H1 (cell line): Measurements from ENCODE around the gene TMEM127. TPM values are rescaled to one million over a fixed set of nuclear protein-coding genes. Genes with fewer than 3 reads are reported as not detected.
A peak's percentile ranks its signal among the peaks of the same experiment; 100 is the strongest.

Experiments
- CTCF ChIA-PET: fragments of 300-600 bp; sonication (Branson Sonifier 250); formaldehyde crosslinking; loops from one replicate; lab custom pipeline; 2021; ENCODE audit not compliant: partially characterized antibody; lab: Charles Lee
- POLR2A ChIA-PET: fragments of 300-600 bp; sonication (Branson Sonifier 250); formaldehyde crosslinking; loops from one replicate; lab custom pipeline; 2021; ENCODE audit warnings: inconsistent platforms; ENCODE audit not compliant: partially characterized antibody; lab: Charles Lee
- DNase-seq, 2 experiments: peaks; one replicate each; pipeline versions ENCODE4 v3.0.0 to v3.0.0-alpha.2; 2010 to 2022; ENCODE audit warnings: low spot score in 2 of 2, low read depth in 1 of 2, mixed read lengths in 1 of 2
- FAIRE-seq: peaks from 2 replicates; lab custom pipeline; 2011; peaks lifted over from hg19 to GRCh38; lab: Jason Lieb, UNC
- H2AFZ ChIP-seq: 2 replicates; pipeline ENCODE4 v1.8.1; 2012; ENCODE audit warnings: low read length, inconsistent platforms
- H2AK5ac ChIP-seq: 2 replicates; pipeline ENCODE4 v1.6.1; 2013; ENCODE audit warnings: low read depth, low read length
- H2BK120ac ChIP-seq: replicated peaks from 2 replicates; pipeline ENCODE3; 2013; ENCODE audit warnings: low read depth, low read length, inconsistent platforms
- H2BK12ac ChIP-seq: 2 replicates; pipeline ENCODE4 v1.6.1; 2013; ENCODE audit warnings: low read depth, low read length
- H2BK15ac ChIP-seq: 2 replicates; pipeline ENCODE4 v1.6.1; 2013; ENCODE audit warnings: low read length
- H2BK20ac ChIP-seq: 2 replicates; pipeline ENCODE4 v1.6.1; 2013; ENCODE audit warnings: low read length
- H2BK5ac ChIP-seq: 2 replicates; pipeline ENCODE4 v1.6.1; 2013; ENCODE audit warnings: low read depth, low read length
- H3K14ac ChIP-seq: 2 replicates; pipeline ENCODE4 v1.6.1; 2013; ENCODE audit warnings: inconsistent platforms; ENCODE audit not compliant: insufficient read length
- H3K18ac ChIP-seq: 2 replicates; pipeline ENCODE4 v1.6.1; 2013; ENCODE audit warnings: low read length; ENCODE audit errors: extremely low read depth
- H3K23ac ChIP-seq: 2 replicates; pipeline ENCODE4 v1.6.1; 2013; ENCODE audit warnings: inconsistent platforms; ENCODE audit not compliant: insufficient read length
- H3K23me2 ChIP-seq: 2 replicates; pipeline ENCODE4 v1.6.1; 2013; ENCODE audit warnings: low read depth, low read length
- H3K27ac ChIP-seq: 2 replicates; pipeline ENCODE4 v1.6.1; 2011; ENCODE audit warnings: low read depth, low read length, inconsistent platforms
- H3K27me3 ChIP-seq, 4 experiments: replicated peaks in 1 of 4; 1 replicate in 1 of 4; 2 replicates in 3 of 4; pipeline versions ENCODE4 v1.6.1 to v1.8.1; 2011 to 2013; ENCODE audit warnings: low read length in 3 of 4, mild to moderate bottlenecking in 3 of 4, inconsistent platforms in 2 of 4, mixed read lengths in 2 of 4, moderate library complexity in 1 of 4; ENCODE audit not compliant: control insufficient read depth in 3 of 4, insufficient read depth in 3 of 4; ENCODE audit errors: extremely low read depth in 1 of 4
- H3K36me3 ChIP-seq, 4 experiments: 2 replicates each; pipeline versions ENCODE4 v1.6.1 to v1.8.1; 2011 to 2013; ENCODE audit warnings: mild to moderate bottlenecking in 4 of 4, low read length in 3 of 4, moderate library complexity in 2 of 4, control low read depth in 1 of 4, inconsistent platforms in 1 of 4; ENCODE audit not compliant: insufficient read depth in 4 of 4, control insufficient read depth in 2 of 4
- H3K4ac ChIP-seq: replicated peaks from 2 replicates; pipeline ENCODE3; 2013; ENCODE audit warnings: low read length, low read depth, mixed read lengths, inconsistent platforms; ENCODE audit not compliant: insufficient read length
- H3K4me1 ChIP-seq, 4 experiments: replicated peaks in 1 of 4; 1 replicate in 1 of 4; 2 replicates in 3 of 4; pipeline versions ENCODE4 v1.6.1 to v1.8.1; 2011 to 2013; ENCODE audit warnings: low read length in 3 of 4, inconsistent platforms in 2 of 4, mixed read lengths in 1 of 4; ENCODE audit not compliant: insufficient read depth in 4 of 4, control insufficient read depth in 3 of 4
- H3K4me2 ChIP-seq, 2 experiments: 2 replicates each; pipeline versions ENCODE4 v1.6.1 to v1.8.1; 2011 to 2013; ENCODE audit warnings: low read depth in 2 of 2, low read length in 2 of 2, control low read depth in 1 of 2, inconsistent platforms in 1 of 2, mild to moderate bottlenecking in 1 of 2; ENCODE audit not compliant: insufficient read depth in 1 of 2
- H3K4me3 ChIP-seq, 4 experiments: fragments of 200-600, 300-600 bp in 1 of 4; sonication (generic), shearing (Covaris generic), sonication (Bioruptor Twin) in 1 of 4; 2 replicates each; pipeline versions ENCODE4 v1.5.1 to v1.8.1; 2011 to 2016; ENCODE audit warnings: low read length in 4 of 4, low read depth in 3 of 4, control low read depth in 2 of 4, inconsistent platforms in 2 of 4, mild to moderate bottlenecking in 2 of 4, mixed read lengths in 1 of 4, moderate library complexity in 1 of 4; ENCODE audit not compliant: insufficient read depth in 2 of 4; ENCODE audit errors: extremely low read depth in 1 of 4
- H3K56ac ChIP-seq: replicated peaks from 2 replicates; pipeline ENCODE3; 2013; ENCODE audit warnings: low read depth, mild to moderate bottlenecking, mixed read lengths, low read length, inconsistent platforms; ENCODE audit not compliant: insufficient read length
- H3K79me1 ChIP-seq: 2 replicates; pipeline ENCODE4 v1.6.1; 2013; ENCODE audit warnings: low read depth, low read length, control low read depth
- H3K79me2 ChIP-seq, 2 experiments: 2 replicates each; pipeline versions ENCODE4 v1.6.1 to v1.8.1; 2012 to 2013; ENCODE audit warnings: low read length in 2 of 2, mild to moderate bottlenecking in 2 of 2, inconsistent platforms in 1 of 2; ENCODE audit not compliant: insufficient read depth in 2 of 2, control insufficient read depth in 1 of 2
- H3K9ac ChIP-seq, 4 experiments: replicated peaks in 1 of 4; 1 replicate in 1 of 4; 2 replicates in 3 of 4; pipeline versions ENCODE4 v1.6.1 to v1.8.1; 2011 to 2013; ENCODE audit warnings: low read depth in 3 of 4, low read length in 3 of 4, control low read depth in 2 of 4, mild to moderate bottlenecking in 2 of 4, moderate library complexity in 2 of 4, inconsistent platforms in 1 of 4; ENCODE audit errors: extremely low read depth in 1 of 4
- H3K9me3 ChIP-seq, 2 experiments: 2 replicates each; pipeline versions ENCODE4 v1.6.1 to v1.8.1; 2012 to 2013; ENCODE audit warnings: mild to moderate bottlenecking in 2 of 2, moderate library complexity in 2 of 2, control low read depth in 1 of 2, inconsistent platforms in 1 of 2, low read depth in 1 of 2, low read length in 1 of 2, mixed read lengths in 1 of 2; ENCODE audit not compliant: insufficient read depth in 2 of 2
- H4K20me1 ChIP-seq, 2 experiments: replicated peaks in 1 of 2; 2 replicates each; pipeline versions ENCODE3 to v1.8.1; 2011 to 2013; ENCODE audit warnings: inconsistent platforms in 2 of 2, low read length in 2 of 2, mild to moderate bottlenecking in 1 of 2; ENCODE audit not compliant: insufficient read depth in 2 of 2, control insufficient read depth in 1 of 2
- H4K5ac ChIP-seq: 2 replicates; pipeline ENCODE4 v1.6.1; 2013; ENCODE audit warnings: low read length, low read depth, mixed read lengths, inconsistent platforms; ENCODE audit not compliant: insufficient read length
- H4K8ac ChIP-seq: 2 replicates; pipeline ENCODE4 v1.8.0; 2013; ENCODE audit warnings: mild to moderate bottlenecking, moderate library complexity, low read length, inconsistent platforms; ENCODE audit not compliant: insufficient read depth; ENCODE audit errors: extremely low read depth
- H4K91ac ChIP-seq: replicated peaks from 2 replicates; pipeline ENCODE3; 2013; ENCODE audit warnings: low read length, mixed read lengths, inconsistent platforms; ENCODE audit not compliant: insufficient read length
- BRCA1 ChIP-seq: IDR thresholded peaks from 2 replicates; pipeline ENCODE4 v1.6.1; 2012; ENCODE audit warnings: low read depth, low read length, improper control_type of control experiment
- NRF1 ChIP-seq: IDR thresholded peaks from 2 replicates; pipeline ENCODE4 v1.6.1; 2011; ENCODE audit warnings: mild to moderate bottlenecking, low read depth, low read length, improper control_type of control experiment
- RBBP5 ChIP-seq: IDR thresholded peaks from 2 replicates; pipeline ENCODE4 v1.7.1; 2012; ENCODE audit warnings: low read depth, mild to moderate bottlenecking, inconsistent platforms, low read length, moderate library complexity, borderline replicate concordance
- SAP30 ChIP-seq: fragments of 300-600 bp; sonication (generic); IDR thresholded peaks from 2 replicates; pipeline ENCODE4 v1.7.1; 2012; ENCODE audit warnings: low read length, moderate library complexity, mild to moderate bottlenecking, inconsistent platforms; ENCODE audit not compliant: insufficient read depth, insufficient replicate concordance
- SIX5 ChIP-seq: IDR thresholded peaks from 2 replicates; pipeline ENCODE4 v1.6.1; 2011; ENCODE audit warnings: mild to moderate bottlenecking, low read depth, low read length
- SP2 ChIP-seq: IDR thresholded peaks from 2 replicates; pipeline ENCODE4 v1.6.1; 2012; ENCODE audit warnings: mild to moderate bottlenecking, low read length, inconsistent platforms
- SUZ12 ChIP-seq: fragments of 200-600 bp; sonication (generic); IDR thresholded peaks from 2 replicates; pipeline ENCODE4 v1.6.1; 2012; ENCODE audit warnings: mild to moderate bottlenecking, inconsistent platforms, low read length, moderate library complexity, mixed read lengths
- WGBS, 2 experiments: shearing (Covaris generic) in 1 of 2; methylation state at CpG; one replicate each; pipeline versions ENCODE4 v1.1.6 to v1.1.7; 2013 to 2015; ENCODE audit warnings: low lambda C conversion rate in 2 of 2, mixed read lengths in 2 of 2, inconsistent platforms in 1 of 2, low coverage in 1 of 2, missing lambda C conversion rate in 1 of 2; ENCODE audit not compliant: insufficient replicate concordance in 2 of 2, insufficient coverage in 1 of 2, insufficient read length in 1 of 2; ENCODE audit errors: extremely low coverage in 1 of 2, missing lambda C conversion rate in 1 of 2; 5-methylcytosine and 5-hydroxymethylcytosine counted together
- polyA plus RNA-seq, 7 experiments: library from polyadenylated mRNA; depleted of rRNA in 3 of 7; stranded (reverse) in 5 of 7; unstranded in 2 of 7; fragments of >200 nt in 5 of 7; fragments of 200-250 nt in 2 of 7; gene quantifications; 1 replicate in 5 of 7; 2 replicates in 1 of 7; 4 replicates in 1 of 7; pipeline versions ENCODE4 v1.2.1 to v1.2.3, GENCODE V29; 2011 to 2013; ENCODE audit warnings: missing spikeins in 2 of 7, mixed read lengths in 2 of 7
- total RNA-seq: library from RNA; stranded (reverse); fragmentation: NEBNext Ultra II Directional; extraction: Animal tissue kit (Norgen Biotek cat#: 25700); gene quantifications from 2 replicates; pipeline ENCODE4 v1.2.1, GENCODE V29; 2021
- TF ChIP-seq, protein P1 (sequence below), 3 experiments: IDR thresholded peaks; 1 replicate in 2 of 3; 2 replicates in 1 of 3; pipeline versions ENCODE4 v1.5.1 to v1.6.1; 2011; ENCODE audit warnings: low read length in 3 of 3, mild to moderate bottlenecking in 3 of 3, inconsistent platforms in 2 of 3, low read depth in 1 of 3, moderate library complexity in 1 of 3; ENCODE audit not compliant: insufficient read depth in 1 of 3; ENCODE audit errors: control extremely low read depth in 1 of 3

Gene TMEM127
- total and polyA plus RNA-seq, 2 of the 8 experiments (the other 6 are each of a cell fraction or from before 2014, with no cell fraction given) = 25.0 to 41.0 TPM

- Histone ChIP-seq H3K79me1 (peaks cover 3% of the 10 kb centered on the region; the same call in 1 of the 2 replicates), H3K23ac (no peak within 1 kb of the TSS), H3K23me2 (peaks cover 8% of the 10 kb centered on the region; the same call in 1 of the 2 replicates), H3K9ac (peak within 1 kb of the TSS; percentile 78 to 92 (median 83)), H2BK20ac (no peak within 1 kb of the TSS), H3K79me2 (peaks cover 36 to 52% of the 10 kb centered on the region in 2 experiments), H3K4me2 (peak within 1 kb of the TSS; percentile 86 to 91), H3K14ac (no peak within 1 kb of the TSS), H3K9me3 (no peaks in the 10 kb centered on the region), H2AFZ (peak within 1 kb of the TSS; percentile 18; the same call in 1 of the 2 replicates), H4K8ac (peak within 1 kb of the TSS; percentile 96), H3K4ac (peak within 1 kb of the TSS; percentile 78), H2BK12ac (no peak within 1 kb of the TSS; the same call in 1 of the 2 replicates), H4K20me1 (peaks cover 20 to 22% of the 10 kb centered on the region in 2 experiments), H3K4me1 (peaks cover 4 to 7% (median 5%) of the 10 kb centered on the region in 4 experiments; a peak in 5 of 7 replicates), H4K5ac (peak within 1 kb of the TSS; percentile 89), H4K91ac (peak within 1 kb of the TSS; percentile 66), H3K27me3 (no peaks in the 10 kb centered on the region), H3K36me3 (no peaks in the 10 kb centered on the region), H2BK120ac (peak within 1 kb of the TSS; percentile 54), H3K4me3 (peak within 1 kb of the TSS; percentile 60 to 93 (median 76)), H2BK5ac (peak within 1 kb of the TSS; percentile 90; the same call in 1 of the 2 replicates), H2BK15ac (no peak within 1 kb of the TSS), H3K27ac (peak within 1 kb of the TSS; percentile 87), H3K18ac (peak within 1 kb of the TSS; percentile 97), H2AK5ac (no peak within 1 kb of the TSS), H3K56ac (peak within 1 kb of the TSS; percentile 96)
- WGBS, 2 experiments = 1% methylated on average over 51 of the region's 100 CpGs; no CpG with 5 or more reads in 1 of the 2 experiments
- peak; percentile 93 to 98 for DNase-seq
- CTCF ChIA-PET = interaction anchor here (0.9 kb wide), 1 partner anchor 60 kb away, joined by 3 read pairs; no protein-coding TSS in a partner anchor
- POLR2A ChIA-PET = interaction anchor here (0.6 to 2.9 kb wide), 16 partner anchors 9 to 63 kb away, joined by 3 to 13 read pairs (median 4); partner anchors contain the start of gene DUSP2
- FAIRE-seq = no peak
- TF ChIP-seq NRF1 (peak; percentile 67), RBBP5 (peak; percentile 55; the same call in 1 of the 2 replicates), SP2 (peak; percentile 58), SIX5 (no peak), BRCA1 (no peak), SAP30 (no peak), SUZ12 (no peak)
- TF ChIP-seq, protein P1, sequence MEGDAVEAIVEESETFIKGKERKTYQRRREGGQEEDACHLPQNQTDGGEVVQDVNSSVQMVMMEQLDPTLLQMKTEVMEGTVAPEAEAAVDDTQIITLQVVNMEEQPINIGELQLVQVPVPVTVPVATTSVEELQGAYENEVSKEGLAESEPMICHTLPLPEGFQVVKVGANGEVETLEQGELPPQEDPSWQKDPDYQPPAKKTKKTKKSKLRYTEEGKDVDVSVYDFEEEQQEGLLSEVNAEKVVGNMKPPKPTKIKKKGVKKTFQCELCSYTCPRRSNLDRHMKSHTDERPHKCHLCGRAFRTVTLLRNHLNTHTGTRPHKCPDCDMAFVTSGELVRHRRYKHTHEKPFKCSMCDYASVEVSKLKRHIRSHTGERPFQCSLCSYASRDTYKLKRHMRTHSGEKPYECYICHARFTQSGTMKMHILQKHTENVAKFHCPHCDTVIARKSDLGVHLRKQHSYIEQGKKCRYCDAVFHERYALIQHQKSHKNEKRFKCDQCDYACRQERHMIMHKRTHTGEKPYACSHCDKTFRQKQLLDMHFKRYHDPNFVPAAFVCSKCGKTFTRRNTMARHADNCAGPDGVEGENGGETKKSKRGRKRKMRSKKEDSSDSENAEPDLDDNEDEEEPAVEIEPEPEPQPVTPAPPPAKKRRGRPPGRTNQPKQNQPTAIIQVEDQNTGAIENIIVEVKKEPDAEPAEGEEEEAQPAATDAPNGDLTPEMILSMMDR (IDR thresholded peaks at IDR 0.05; ENCODE audit: control extremely low read depth in 1 of 3, insufficient read depth in 1 of 3, low read depth in 1 of 3, low read length in 3 of 3) = peak in 1 of 3 experiments; percentile 5; a peak in 1 of 4 replicates
Observed at GRCh38 chr2:96208143-96209010, 57.4 kb downstream of the TMEM127 start, which contains the start of gene STARD7. Gene STARD7, minus strand, starts transcription at chr2:96208827. Its CDS starts 393 bp downstream, at chr2:96208434.
